Breast epithelium (tissue), 3 donors: ENCODE data around the gene LUC7L.

ENCODE experiments used
- POLR2A ChIP-seq: fragments of 450-650 bp; IDR thresholded peaks from one replicate; pipeline ENCODE4 v1.6.1; 2016; ENCODE audit warnings: antibody characterized with exemption, mild to moderate bottlenecking, moderate library complexity
- TF ChIP-seq, protein P1 (sequence below), 3 donors: fragments of 450-650 bp; IDR thresholded peaks; one replicate each; pipeline ENCODE4 v1.5.1; 2016 to 2017; ENCODE audit warnings: antibody characterized with exemption in 3 of 3, mild to moderate bottlenecking in 3 of 3, moderate library complexity in 3 of 3

- TF ChIP-seq, protein P1, sequence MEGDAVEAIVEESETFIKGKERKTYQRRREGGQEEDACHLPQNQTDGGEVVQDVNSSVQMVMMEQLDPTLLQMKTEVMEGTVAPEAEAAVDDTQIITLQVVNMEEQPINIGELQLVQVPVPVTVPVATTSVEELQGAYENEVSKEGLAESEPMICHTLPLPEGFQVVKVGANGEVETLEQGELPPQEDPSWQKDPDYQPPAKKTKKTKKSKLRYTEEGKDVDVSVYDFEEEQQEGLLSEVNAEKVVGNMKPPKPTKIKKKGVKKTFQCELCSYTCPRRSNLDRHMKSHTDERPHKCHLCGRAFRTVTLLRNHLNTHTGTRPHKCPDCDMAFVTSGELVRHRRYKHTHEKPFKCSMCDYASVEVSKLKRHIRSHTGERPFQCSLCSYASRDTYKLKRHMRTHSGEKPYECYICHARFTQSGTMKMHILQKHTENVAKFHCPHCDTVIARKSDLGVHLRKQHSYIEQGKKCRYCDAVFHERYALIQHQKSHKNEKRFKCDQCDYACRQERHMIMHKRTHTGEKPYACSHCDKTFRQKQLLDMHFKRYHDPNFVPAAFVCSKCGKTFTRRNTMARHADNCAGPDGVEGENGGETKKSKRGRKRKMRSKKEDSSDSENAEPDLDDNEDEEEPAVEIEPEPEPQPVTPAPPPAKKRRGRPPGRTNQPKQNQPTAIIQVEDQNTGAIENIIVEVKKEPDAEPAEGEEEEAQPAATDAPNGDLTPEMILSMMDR (IDR thresholded peaks at IDR 0.05): no peak
- TF ChIP-seq POLR2A: no peak
Measured at GRCh38 chr16:265002-265529, 35.8 kb upstream of the LUC7L start.
